HepG2 (cell line): ENCODE results near the gene NGRN. TPM values are rescaled to one million over a fixed set of nuclear protein-coding genes. Genes with fewer than 3 reads are reported as not detected.

Experiments used
- ADNP ChIP-seq: sonication (generic); formaldehyde crosslinking; IDR thresholded peaks from 2 replicates; pipeline ENCODE4 v1.4.0; 2020; ENCODE audit warnings: missing genetic modification reagents
- ATF4 ChIP-seq, 2 experiments: fragments of 450-650 bp in 1 of 2; sonication (generic) in 1 of 2; formaldehyde crosslinking; IDR thresholded peaks; 2 replicates each; pipeline versions ENCODE4 v1.5.0 to v1.8.0; 2020 to 2022; ENCODE audit warnings: mild to moderate bottlenecking in 1 of 2, missing genetic modification reagents in 1 of 2
- DNMT3B ChIP-seq: conservative IDR thresholded peaks from 2 replicates; pipeline ENCODE4 v1.6.1; 2016; ENCODE audit warnings: missing biosample characterization, control low read depth
- ELF1 ChIP-seq: sonication (generic); formaldehyde crosslinking; IDR thresholded peaks from 2 replicates; pipeline ENCODE4 v1.4.0; 2020; ENCODE audit warnings: missing genetic modification reagents
- GTF2F1 ChIP-seq: fragments of 150-350 bp; IDR thresholded peaks from 2 replicates; pipeline ENCODE4 v1.6.1; 2014; ENCODE audit warnings: low read length
- HNF1A ChIP-seq, 2 experiments: sonication (generic) in 1 of 2; formaldehyde crosslinking in 1 of 2; IDR thresholded peaks; 2 replicates each; pipeline versions ENCODE4 v1.4.0 to v1.6.1; 2016 to 2020; ENCODE audit warnings: borderline replicate concordance in 1 of 2, low read depth in 1 of 2, mild to moderate bottlenecking in 1 of 2, missing genetic modification reagents in 1 of 2
- KAT8 ChIP-seq: IDR thresholded peaks from 2 replicates; pipeline ENCODE4 v1.6.1; 2016; ENCODE audit warnings: missing genetic modification reagents, missing compliant biosample characterization
- NFE2L1 ChIP-seq: sonication (generic); formaldehyde crosslinking; IDR thresholded peaks from 2 replicates; pipeline ENCODE4 v1.4.0; 2020; ENCODE audit warnings: missing genetic modification reagents, mild to moderate bottlenecking, borderline replicate concordance
- NFKBIZ ChIP-seq: IDR thresholded peaks from 2 replicates; pipeline ENCODE4 v1.6.1; 2018; ENCODE audit warnings: missing genetic modification reagents, missing compliant biosample characterization
- NR1H2 ChIP-seq: sonication (generic); formaldehyde crosslinking; IDR thresholded peaks from 2 replicates; pipeline ENCODE4 v1.8.1; 2022; ENCODE audit warnings: low read depth, missing genetic modification reagents, borderline replicate concordance
- NR3C1 ChIP-seq: sonication (generic); formaldehyde crosslinking; IDR thresholded peaks from 2 replicates; pipeline ENCODE4 v1.4.0; 2020; ENCODE audit warnings: missing genetic modification reagents
- SATB2 ChIP-seq: sonication (generic); formaldehyde crosslinking; IDR thresholded peaks from 2 replicates; pipeline ENCODE4 v1.5.0; 2020; ENCODE audit warnings: missing genetic modification reagents
- SP4 ChIP-seq: sonication (generic); formaldehyde crosslinking; IDR thresholded peaks from 2 replicates; pipeline ENCODE4 v1.8.1; 2023; ENCODE audit warnings: mild to moderate bottlenecking, missing genetic modification reagents
- STAT5B ChIP-seq: sonication (generic); formaldehyde crosslinking; IDR thresholded peaks from 2 replicates; pipeline ENCODE4 v1.4.0; 2020; ENCODE audit warnings: missing genetic modification reagents
- ZNF124 ChIP-seq: sonication (generic); formaldehyde crosslinking; IDR thresholded peaks from 2 replicates; pipeline ENCODE4 v1.4.0; 2020; ENCODE audit warnings: missing genetic modification reagents
- ZNF333 ChIP-seq: sonication (generic); formaldehyde crosslinking; IDR thresholded peaks from 2 replicates; pipeline ENCODE4 v1.4.0; 2020; ENCODE audit warnings: mild to moderate bottlenecking, missing genetic modification reagents, borderline replicate concordance
- ZNF468 ChIP-seq: sonication (generic); formaldehyde crosslinking; IDR thresholded peaks from 2 replicates; pipeline ENCODE4 v1.8.0; 2022; ENCODE audit warnings: mild to moderate bottlenecking, moderate library complexity, missing genetic modification reagents
- ZNF768 ChIP-seq: sonication (generic); formaldehyde crosslinking; IDR thresholded peaks from 2 replicates; pipeline ENCODE4 v1.4.0; 2020; ENCODE audit warnings: missing genetic modification reagents
- ZNF816 ChIP-seq: sonication (generic); formaldehyde crosslinking; IDR thresholded peaks from 2 replicates; pipeline ENCODE4 v1.8.0; 2022; ENCODE audit warnings: missing genetic modification reagents, mild to moderate bottlenecking, borderline replicate concordance
- ZSCAN9 ChIP-seq: IDR thresholded peaks from 2 replicates; pipeline ENCODE4 v1.6.1; 2016; ENCODE audit warnings: borderline replicate concordance
- polyA plus RNA-seq, 8 experiments: library from polyadenylated mRNA; depleted of rRNA in 3 of 8; stranded (reverse) in 7 of 8; unstranded in 1 of 8; fragments of >200 nt; fragmentation: Illumina TruSeq in 4 of 8; extraction: Trizol in 4 of 8; gene quantifications; 2 replicates each; pipeline versions ENCODE4 v1.2.1 to v1.2.3, GENCODE V29; 2011 to 2016; ENCODE audit warnings: low read depth in 4 of 8, missing spikeins in 1 of 8, mixed read lengths in 1 of 8; ENCODE audit not compliant: insufficient read depth in 1 of 8
- total RNA-seq, 5 experiments: library from RNA; depleted of rRNA; stranded (reverse); fragments of >200 nt; fragmentation: Illumina TruSeq; extraction: Trizol; gene quantifications; 2 replicates each; pipeline ENCODE4 v1.2.3, GENCODE V29; 2016; ENCODE audit warnings: low read depth in 1 of 5
- TF ChIP-seq, protein P1 (sequence below): IDR thresholded peaks from 2 replicates; pipeline ENCODE4 v1.6.1; 2018; ENCODE audit warnings: missing genetic modification reagents
- TF ChIP-seq, protein P2 (sequence below): IDR thresholded peaks from 2 replicates; pipeline ENCODE4 v1.6.1; 2016; ENCODE audit warnings: missing biosample characterization, missing genetic modification reagents, low read depth
- TF ChIP-seq, protein P3 (sequence below): sonication (generic); formaldehyde crosslinking; IDR thresholded peaks from 2 replicates; pipeline ENCODE4 v1.8.1; 2023; ENCODE audit warnings: missing genetic modification reagents, mild to moderate bottlenecking, borderline replicate concordance

NGRN gene
- total and polyA plus RNA-seq, 2 of the 13 experiments (the other 11 are each of a cell fraction or from before 2014, with no cell fraction given): 39.8 to 63.7 TPM

DNA sequence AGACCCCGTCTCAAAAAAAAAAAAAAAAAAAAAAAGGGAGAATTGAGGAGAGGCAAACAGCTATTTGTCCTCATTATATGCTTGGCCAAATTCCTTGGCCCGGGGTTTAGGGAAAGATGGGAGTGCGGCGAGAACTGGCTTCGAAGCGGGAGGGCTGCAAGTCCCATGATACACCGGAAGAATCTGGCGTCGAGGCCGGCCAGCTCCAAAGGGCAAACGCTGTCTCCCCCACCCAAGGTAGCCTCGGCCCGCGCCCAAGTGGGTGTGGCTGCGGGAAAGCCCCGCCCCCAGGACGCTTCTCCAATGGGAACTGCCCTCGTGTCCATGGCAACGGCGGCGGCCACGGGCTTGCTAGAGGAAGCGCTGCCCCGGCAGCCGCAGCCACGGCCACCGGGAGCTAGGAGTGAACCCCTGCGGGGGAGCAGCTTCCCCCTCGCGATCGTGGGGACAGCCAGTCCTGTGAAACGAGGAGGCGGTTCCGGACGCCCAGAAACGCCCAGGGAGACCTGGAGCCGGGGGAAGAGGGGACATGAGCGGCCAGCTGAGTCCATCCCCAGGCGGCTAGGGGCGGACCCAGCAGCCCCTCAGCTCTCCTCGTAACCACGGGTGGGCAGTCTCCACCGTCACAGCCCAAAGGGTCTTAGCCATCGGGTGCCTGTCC is 16.1 kb upstream of the NGRN start, which contains the start of gene TTLL13 (continued):
- TF ChIP-seq, protein P1, sequence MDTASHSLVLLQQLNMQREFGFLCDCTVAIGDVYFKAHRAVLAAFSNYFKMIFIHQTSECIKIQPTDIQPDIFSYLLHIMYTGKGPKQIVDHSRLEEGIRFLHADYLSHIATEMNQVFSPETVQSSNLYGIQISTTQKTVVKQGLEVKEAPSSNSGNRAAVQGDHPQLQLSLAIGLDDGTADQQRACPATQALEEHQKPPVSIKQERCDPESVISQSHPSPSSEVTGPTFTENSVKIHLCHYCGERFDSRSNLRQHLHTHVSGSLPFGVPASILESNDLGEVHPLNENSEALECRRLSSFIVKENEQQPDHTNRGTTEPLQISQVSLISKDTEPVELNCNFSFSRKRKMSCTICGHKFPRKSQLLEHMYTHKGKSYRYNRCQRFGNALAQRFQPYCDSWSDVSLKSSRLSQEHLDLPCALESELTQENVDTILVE: no peak
- TF ChIP-seq ZNF468 (CRISPR knock-in tag) (0 out of 2 replicates have a peak, but pooled peaks have one; percentile 51), ZSCAN9 (CRISPR knock-in tag) (no peak), GTF2F1 (no peak), ADNP (no peak), ZNF816 (CRISPR knock-in tag) (no peak; the same call in 1 of the 2 replicates), SP4 (CRISPR knock-in tag) (peak; percentile 68), DNMT3B (CRISPR knock-in tag) (no peak), ELF1 (CRISPR knock-in tag) (peak; percentile 56), NR3C1 (CRISPR knock-in tag) (no peak), HNF1A (IDR thresholded peaks at IDR 0.05; ENCODE audit: low read depth) (no peak), HNF1A (CRISPR knock-in tag; IDR thresholded peaks at IDR 0.05; ENCODE audit: borderline replicate concordance) (no peak), NR1H2 (CRISPR knock-in tag) (no peak), STAT5B (no peak), NFE2L1 (CRISPR knock-in tag) (peak; percentile 68; the same call in 1 of the 2 replicates), NFKBIZ (CRISPR knock-in tag) (no peak), ZNF333 (CRISPR knock-in tag) (peak; percentile 66; the same call in 1 of the 2 replicates), SATB2 (CRISPR knock-in tag) (no peak), ZNF124 (CRISPR knock-in tag) (no peak; the same call in 1 of the 2 replicates), KAT8 (CRISPR knock-in tag) (peak; percentile 59; the same call in 1 of the 2 replicates), ZNF768 (CRISPR knock-in tag) (peak; percentile 52; the same call in 1 of the 2 replicates), ATF4 (CRISPR knock-in tag; IDR thresholded peaks at IDR 0.05) (no peak)
- TF ChIP-seq, protein P2, sequence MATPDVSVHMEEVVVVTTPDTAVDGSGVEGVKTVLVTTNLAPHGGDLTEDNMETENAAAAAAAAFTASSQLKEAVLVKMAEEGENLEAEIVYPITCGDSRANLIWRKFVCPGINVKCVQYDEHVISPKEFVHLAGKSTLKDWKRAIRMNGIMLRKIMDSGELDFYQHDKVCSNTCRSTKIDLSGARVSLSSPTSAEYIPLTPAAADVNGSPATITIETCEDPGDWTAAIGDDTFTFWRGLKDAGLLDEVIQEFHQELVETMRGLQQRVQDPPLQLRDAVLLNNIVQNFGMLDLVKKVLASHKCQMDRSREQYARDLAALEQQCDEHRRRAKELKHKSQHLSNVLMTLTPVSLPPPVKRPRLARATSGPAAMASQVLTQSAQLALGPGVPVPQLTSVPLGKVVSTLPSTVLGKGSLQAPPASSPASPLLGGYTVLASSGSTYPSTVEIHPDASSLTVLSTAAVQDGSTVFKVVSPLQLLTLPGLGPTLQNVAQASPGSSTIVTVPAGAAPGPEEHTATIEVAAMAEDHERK (CRISPR knock-in tag): no peak
- TF ChIP-seq, protein P3, sequence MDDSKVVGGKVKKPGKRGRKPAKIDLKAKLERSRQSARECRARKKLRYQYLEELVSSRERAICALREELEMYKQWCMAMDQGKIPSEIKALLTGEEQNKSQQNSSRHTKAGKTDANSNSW: no peak
